HG03520 (cell line): ENCODE measurements around the gene RMC1.
"Not testable (repeated sequence)": the region's sequence is repeated elsewhere in the genome, so short reads cannot be mapped to it uniquely, and the experiment has no call there.

Experiments
- ATAC-seq: cut with Tn5 transposase; IDR thresholded peaks from one replicate; pipeline ENCODE4 v1.9.1; 2021; ENCODE audit warnings: mild to moderate bottlenecking, moderate library complexity; ENCODE audit not compliant: unreplicated experiment

RMC1 gene

DNA sequence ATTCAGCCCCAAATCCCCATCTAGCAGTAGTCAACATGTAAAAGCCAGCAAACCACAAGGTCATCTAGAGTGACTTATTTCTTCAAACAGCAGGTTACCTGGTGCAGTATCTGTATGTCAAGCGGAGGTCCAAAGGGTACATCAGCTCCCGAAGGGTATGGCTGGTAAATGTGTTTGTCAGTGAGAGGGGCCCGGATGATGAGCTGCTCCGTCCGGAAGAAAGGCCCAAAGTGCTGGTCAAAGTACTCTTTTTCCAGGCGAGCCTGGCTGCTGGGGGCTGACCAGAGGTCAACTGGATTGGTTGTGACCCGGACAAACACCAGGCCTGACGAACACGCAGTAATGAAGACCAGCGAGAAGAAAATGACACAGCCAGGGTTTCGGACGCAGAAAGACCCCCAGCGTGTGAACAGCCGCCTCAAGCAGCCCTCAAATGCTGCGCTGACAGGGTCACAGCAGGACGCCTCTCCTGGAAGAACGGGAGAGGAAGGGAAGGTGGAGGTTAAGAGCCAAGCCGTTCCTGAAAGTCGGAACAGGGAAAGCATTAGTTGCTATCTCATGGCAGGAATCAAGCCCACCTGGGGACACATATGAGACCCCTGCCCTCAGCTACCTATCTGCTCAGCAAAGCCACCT, 53.0 kb downstream of the RMC1 start:
- no peak for ATAC-seq

DNA sequence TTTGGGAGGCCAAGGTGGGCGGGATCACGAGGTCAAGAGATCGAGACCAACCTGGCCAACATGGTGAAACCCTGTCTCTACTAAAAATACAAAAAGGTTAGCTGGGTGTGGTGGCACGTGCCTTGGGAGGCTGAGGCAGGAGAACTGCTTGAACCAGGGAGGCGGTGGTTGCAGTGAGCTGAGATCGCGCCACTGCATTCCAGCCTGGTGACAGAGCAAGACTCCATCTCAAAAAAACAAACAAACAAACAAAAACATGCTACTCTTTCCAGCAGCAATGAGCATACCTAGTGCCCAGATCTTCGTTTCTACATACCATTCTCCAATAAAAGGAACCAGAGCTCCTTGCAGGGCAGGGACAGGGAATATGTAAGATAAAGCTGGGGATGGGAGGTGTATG, 54.2 kb downstream of the RMC1 start:
- not testable (repeated sequence) for ATAC-seq

DNA sequence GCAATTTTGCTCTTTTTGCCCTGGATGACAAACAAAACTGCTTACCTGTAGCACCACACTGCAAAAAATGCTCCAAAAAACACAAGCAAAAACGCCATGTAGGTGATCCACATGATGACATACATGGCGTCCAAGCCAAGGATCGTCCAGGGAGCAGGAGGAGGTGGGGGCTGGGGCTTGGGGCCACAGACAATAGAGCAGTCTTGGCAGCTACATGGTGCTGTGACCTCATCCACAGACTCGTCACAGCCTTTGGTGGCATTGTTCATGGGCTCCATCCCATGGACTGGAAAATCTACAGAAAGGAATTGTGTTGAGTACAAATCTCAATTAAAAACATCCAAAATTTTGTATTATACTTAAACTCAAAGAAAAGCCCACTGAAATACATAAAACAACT, 56.9 kb downstream of the RMC1 start:
- no peak for ATAC-seq

DNA sequence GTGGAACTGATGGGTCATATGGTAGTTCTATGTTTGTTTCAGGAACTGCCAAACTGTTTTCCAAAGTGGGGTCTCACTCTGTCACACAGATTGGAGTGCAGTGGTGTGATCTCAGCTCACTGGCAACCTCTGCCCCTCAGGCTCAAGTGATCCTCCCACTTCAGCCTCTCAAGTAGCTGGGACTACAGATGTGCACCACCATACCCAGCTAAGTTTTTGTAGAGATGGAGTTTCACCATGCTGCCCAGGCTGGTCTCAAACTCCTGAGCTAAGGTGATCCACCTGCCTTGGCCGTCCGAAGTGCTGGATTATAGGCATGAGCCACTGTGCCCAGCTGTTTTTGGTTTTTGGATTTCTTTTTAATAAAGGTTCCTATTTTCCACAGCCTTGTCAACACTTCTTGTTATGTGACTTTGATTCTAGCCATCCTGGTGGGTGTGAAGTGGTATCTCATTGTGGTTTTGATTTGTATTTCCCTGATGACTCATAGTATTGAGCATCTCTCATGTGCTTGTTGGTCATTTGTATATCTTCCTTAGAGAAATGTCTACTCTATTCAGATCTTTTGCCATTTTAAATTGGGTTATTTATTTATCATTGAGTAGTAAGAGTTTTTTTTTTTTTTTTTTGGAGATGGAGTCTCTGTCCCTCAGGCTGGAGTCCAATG, 60.2 kb downstream of the RMC1 start:
- no peak for ATAC-seq

DNA sequence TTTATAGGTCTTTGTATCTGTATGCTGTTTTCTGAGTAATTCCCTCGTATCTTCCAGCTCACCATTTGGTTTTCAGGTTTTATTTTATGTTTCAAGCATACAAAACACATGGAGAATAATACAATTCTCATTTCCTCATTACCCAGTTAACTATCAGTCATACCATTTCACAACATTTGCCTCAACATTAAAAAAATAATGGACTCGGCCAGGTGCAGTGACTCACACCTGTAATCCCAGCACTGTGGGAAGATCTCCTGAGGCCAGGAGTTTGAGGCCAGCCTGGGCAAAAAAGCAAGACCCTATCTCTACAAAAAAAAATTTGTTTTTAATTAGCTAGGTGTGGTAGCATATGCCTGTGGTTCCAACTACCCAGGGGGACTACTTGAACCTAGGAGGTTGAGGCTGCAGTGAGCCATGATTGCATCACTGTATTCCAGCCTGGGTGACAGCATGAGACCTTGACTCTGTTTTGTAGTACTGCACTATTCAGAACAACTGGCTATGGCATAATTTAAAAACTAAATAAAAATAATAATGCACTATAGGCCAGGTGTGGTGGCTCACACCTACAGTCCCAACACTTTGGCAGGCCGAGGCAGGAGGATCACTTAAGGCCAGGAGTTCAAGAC, 62.7 kb downstream of the RMC1 start:
- no peak for ATAC-seq

DNA sequence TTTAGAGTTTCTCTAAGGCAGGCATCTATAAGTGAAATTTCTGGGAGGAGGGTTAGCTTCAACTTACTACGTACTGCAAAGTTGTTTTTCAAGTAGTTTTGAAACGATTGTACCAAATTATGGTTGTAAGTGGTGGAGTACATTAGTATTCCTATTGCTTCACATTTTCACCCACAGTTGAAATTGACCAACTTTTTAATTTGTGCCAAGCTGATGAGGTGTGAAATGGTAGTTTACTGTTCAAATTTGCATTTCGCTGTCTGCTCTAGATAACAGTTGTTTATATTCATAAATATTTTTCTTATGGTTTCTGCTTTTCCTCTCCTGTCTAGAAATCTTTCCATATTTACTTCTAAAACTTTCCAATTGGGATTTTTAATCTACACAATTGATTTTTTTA, 64.4 kb downstream of the RMC1 start:
- ATAC-seq, result no peak

DNA sequence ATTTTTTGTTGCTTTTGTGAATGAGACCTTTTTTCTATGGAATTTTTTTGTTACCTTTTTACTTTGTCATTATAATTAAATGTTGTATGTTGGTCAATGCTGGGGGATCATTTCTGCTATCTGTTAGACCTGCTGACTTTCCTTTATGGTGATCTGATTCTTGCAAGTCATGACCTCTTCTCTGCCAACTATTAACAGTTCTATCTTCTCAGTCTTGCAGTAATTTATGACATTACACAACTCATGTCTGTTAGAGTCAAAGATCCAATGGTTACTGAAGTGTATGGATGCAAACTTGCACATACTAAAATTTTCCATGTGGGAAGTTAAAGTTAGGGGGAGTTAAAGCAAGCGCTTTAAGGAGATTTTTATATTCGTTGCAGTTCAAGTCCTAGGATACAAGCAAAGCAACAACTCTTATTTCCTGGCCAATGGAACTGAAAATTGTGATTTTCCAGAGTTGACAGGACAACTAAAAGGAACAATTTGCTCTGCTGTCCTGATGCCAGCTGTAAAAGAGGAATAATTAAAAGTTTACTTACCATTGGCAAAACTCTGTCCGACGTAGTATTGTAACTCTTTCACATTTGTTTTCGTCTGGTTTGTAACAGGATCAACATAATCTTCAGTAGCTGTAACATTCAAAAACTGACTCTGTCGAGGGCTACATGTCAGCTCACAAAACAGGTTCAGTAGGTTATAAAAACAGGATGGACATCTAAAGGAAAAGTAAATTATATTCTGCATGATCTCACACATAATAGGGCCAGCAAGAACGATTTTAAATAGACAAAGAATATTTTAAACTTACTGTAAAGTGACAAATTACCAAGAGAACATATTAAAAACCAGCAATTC, 65.2 kb downstream of the RMC1 start:
- ATAC-seq, result no peak

DNA sequence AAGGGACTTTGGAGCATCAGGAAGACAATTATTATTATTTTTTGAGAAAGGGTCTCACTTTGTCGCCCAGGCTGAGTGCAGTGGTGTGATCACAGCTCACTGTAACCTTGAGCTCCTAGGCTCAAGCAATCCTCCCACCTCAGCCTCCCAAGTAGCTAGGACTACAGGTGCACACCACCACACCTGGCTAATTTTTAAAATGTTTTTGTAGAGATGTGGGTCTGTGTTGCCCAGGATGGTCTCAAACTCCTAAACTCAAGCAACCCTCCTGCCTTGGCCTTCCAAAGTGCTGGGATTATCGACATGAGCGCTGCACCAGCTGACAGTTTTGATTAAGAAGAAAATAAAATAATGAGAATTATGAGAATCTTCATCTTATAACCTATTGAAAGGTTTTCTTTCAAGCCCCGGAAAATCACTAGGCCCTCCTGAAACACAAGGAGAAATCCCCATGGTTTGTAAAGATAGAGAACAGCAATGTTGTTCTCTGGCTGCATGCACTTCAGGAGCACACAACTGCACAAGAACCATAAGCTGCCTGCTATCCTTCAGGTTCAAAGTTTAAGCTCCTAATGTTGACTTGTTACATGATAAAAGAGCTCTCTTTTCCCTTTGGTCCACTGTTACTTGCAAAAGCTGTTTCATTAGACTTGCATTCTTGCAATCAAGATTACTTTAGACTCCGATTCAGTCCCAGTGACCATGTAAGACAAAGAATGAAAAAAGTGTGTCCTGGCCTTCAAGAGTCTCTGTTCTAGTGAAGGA, 66.2 kb downstream of the RMC1 start:
- no peak for ATAC-seq

DNA sequence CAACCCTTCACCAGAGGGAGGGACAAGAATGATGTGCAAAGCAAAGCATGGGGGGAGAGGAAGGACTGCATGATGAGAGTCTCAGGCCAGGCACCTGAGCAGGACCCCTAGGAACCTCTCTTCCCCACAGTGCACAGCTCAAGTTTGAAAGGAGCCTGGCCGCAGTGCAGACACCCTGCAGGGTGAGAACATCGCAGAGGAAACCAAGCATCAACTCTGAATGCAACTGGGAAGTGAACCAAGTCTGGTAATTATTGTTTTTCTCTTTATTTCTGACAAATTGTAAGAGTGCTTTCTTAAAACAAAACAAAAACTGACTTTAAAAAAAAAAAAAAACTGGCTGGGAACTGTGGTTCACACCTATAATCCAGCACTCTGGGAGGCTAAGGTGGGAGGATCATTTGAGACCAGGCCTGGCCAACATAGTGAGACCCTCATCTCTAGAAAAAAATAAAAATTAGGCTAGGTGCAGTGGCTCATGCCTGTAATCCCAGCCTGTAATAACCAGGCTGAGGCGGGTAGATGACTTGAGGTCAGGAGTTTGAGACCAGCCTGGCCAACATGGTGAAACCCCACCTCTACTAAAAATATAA, 67.7 kb downstream of the RMC1 start:
- ATAC-seq, result no peak

DNA sequence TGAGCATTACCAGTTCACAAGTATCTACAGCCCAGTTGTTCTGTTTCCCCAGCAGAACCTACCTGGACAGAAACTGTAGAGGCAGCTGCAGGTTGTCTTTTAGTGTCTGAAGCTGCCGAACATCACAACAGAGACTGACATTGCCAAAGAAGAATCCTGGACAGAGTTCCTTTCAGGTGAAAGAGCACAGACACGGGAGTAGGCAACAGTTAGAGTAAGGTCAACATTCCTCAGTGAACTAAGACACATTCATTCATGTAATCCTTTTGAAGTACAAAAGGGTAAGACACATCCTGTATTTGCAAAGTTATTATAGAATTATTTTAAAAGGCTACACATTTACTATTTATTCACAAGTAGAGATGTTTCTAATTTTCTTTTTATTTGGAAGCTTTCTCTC, 68.7 kb downstream of the RMC1 start:
- ATAC-seq, result no peak

DNA sequence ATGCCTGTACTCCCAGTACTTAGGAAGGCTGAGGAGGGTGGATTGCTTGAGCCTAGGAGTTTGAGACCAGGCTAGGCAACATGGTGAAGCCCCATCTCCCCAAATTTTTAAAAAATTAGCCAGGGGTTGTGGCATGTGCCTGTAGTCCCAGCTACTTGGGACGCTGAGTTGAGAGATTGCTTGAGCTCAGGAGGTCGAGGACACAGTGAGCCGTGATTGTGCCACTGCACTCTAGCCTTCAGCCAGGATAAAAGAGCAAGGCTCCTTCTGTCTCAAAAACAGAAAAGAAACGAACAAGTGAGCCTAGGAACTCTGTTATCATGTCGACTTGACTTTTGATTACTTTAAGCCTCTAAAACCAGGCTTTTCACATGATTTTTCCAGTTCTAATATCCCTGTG, 69.3 kb downstream of the RMC1 start:
- ATAC-seq, result no peak

DNA sequence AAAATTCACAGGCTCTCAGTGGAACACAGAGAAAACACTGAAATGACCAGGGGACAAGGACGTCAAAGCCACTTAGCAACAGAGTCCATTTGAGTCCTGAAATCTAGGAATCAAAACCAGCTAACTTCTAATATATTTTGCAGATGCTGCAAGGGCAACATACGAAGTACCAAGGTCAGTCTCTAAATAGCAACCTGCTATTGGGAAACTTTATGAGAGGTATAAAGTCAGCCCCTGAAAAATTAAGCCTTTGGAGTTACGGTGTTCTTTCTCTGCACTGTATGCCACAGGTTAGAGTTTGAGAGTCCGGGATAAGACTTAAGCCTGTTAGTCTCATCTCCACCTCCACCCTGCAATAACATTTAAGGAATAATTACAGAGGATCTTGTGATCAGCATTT, 69.7 kb downstream of the RMC1 start:
- no peak for ATAC-seq

DNA sequence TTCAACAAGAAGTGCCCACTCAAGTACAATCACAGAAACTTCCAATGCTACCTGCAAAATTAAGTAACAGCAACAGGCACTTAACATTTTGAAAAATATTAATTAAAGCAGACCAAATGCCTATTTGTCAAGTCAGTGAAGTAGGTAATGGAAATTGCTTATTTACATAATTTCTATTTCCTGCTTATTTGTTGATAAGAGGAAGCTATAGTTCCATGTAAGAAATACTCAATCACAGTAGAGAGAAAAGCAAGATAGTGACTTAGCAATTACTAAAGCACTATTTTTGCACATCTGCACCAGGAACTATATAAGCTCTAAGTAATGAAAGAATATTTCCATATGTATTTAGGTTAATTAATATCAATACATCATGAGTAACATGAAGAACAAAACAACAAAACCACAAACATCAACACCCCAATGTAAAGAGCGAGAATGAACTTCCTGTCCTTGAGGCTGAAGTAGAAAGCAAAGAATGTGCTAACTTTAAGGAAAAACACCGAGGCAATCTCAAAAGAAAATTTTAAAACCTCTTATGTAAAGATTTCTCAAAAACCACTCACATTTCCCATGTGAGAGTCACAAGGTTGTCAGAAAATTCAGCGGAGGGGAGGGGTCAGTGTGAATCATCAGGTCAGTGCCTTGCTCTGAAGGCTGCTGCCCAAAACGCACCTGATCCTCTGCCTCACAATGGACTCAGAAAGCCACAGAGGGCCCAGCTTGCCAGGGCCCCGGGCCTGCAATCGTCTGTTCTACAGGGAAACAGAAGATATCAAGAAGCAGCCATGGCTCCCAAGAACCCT, 70.5 kb downstream of the RMC1 start:
- ATAC-seq, result no peak

DNA sequence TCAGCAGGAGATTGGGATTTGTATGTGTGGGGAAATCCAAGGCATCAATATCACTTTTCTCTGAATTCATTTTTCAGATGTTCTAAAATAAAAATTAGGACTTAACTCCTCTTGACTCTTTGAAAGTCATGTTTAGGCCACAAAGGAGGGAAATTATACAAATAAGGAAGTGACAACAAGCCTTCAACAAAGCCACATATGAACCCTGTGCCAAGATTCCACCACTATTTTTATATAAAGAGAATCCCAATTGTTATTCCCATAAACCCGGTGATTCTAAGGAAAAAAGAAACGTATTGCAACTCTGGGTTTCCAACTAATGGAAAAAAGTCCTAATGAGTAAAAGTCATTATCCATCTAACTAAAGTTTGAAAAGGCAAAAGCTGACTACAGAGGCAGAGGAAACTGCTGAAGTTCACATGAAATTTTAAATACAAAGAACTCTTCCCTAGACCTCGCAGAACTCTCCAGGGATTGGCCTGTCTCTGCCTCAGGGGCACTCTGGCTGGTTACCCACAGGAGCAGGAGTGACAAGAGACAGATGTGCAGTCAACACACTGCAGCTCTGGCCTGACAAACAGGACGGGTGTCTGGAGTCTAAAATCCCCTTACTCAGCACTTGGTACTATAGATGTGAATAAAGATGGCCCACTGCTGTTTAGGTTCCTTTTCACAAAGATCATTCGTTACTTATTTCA, 71.4 kb downstream of the RMC1 start:
- ATAC-seq, result no peak

DNA sequence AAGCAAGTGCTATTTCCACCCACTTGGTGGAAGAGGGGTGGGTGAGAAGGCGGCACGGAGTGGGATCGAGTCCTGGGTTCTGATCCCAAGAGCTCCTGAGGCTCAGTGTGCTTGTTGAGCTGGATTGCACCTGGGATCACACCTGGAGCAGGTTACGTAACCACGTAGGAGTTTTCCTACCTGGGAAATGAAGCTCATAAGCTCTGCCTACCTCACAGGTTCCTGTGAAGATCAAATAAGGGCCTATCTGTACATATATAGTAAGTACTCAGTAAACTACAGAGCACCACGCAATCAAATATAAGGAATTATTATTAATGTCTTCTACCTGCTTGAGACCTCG, 72.0 kb downstream of the RMC1 start:
- ATAC-seq, result no peak

DNA sequence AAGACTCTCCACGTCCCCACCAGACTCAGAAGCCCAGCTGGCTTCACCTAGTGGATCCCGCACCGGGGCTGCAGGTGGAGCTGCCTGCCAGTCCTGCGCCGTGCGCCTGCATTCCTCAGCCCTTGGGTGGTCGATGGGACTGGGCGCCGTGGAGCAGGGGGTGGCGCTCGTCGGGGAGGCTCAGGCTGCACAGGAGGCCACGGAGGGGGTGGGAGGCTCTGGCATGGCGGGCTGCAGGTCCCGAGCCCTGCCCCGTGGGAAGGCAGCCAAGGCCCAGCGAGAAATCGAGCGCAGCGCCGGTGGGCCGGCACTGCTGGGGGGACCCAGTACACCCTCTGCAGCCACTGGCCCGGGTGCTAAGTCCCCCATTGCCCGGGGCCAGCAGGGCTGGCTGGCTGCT, 74.2 kb downstream of the RMC1 start:
- ATAC-seq, result not testable (repeated sequence)

DNA sequence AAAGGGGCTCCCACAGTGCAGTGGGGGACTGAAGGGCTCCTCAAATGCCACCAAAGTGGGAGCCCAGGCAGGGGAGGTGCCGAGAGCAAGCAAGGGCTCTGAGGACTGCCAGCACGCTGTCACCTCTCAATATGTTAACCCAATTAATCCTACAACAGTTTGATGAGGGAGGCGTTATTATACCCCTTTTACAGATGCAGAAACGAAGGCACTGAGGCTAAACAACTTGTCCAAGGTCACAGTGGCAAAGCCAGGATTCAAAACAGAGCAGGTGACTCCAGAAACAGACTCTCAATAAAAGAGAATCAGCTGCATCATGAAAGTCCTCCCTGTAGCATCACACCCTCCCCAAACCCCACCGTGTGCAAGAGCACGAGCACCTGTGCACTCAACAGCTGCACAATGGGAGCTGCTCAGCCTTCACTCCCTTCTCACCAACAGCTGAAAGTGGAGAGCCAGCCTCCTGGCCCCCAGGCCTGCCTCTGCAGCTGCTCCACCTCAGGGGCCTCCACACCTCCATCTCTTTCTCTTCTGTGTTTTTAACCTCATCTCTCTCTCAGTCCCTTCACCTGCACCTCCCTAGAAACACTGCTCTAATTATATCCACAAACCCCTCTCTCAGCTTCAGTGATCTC, 74.9 kb downstream of the RMC1 start:
- no peak for ATAC-seq

DNA sequence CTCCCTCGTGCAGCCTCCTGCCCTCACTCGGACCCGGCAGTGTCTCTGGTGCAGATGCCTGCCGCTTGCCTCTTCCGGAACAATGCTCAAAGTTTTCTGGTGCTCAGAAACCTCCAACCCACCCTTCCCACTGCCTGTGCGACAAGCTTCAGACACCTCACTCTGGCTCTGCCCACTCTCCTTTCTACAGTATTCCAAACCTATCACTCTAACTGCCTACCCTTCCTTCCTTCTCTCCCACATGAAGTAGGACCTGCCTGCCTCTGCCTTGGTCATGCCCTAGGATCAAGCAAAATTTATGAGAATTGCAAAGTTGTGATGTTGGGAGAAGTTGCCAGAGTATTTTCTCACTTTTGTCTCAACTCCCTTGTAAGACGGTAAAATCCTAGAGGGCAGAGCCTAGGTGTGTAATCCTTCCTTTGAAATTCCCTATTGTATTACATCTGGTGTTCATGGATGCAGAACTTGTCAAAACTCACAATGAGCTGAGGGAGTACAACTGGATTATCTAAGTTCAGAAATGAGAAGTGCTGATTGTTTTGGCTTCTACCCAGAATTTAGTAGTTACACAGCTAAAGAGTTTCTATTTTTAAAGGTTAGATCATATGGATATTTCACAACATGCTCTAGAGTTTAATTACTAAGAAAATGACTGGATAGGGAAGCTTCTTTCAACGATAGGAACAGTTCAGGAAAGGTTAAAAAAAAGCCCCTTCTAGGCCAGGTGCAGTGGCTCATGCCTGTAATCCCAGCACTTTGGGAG, 75.8 kb downstream of the RMC1 start:
- ATAC-seq, result no peak
